ENCODE results near the gene ARRDC3. TPM values are rescaled to one million over a fixed set of nuclear protein-coding genes. Genes with fewer than 3 reads are reported as not detected.

Gene ARRDC3
- total RNA-seq, 1 donor from 2014 or later = 90.8 TPM

- Mint-ChIP-seq H3K36me3 (ENCODE audit: unreplicated experiment) (no peaks in the 10 kb centered on the region), H3K27ac (ENCODE audit: unreplicated experiment) (no peak overlapping the region), H3K4me3 (ENCODE audit: unreplicated experiment) (no peak overlapping the region), H3K27me3 (ENCODE audit: unreplicated experiment) (no peaks in the 10 kb centered on the region), H3K9me3 (ENCODE audit: unreplicated experiment) (no peaks in the 10 kb centered on the region), H3K4me1 (ENCODE audit: unreplicated experiment) (peaks cover 2% of the 10 kb centered on the region)
- DNase-seq (ENCODE audit: extremely low spot score, unreplicated experiment) = no peak
- TF ChIP-seq CTCF (IDR thresholded peaks at IDR 0.05) = no peak
Observed at GRCh38 chr5:91416491-91416890, 33.4 kb upstream of the ARRDC3 start.

GRCh38 chr5:91409304-91409703 is 26.2 kb upstream of the ARRDC3 start:
- Mint-ChIP-seq H3K27ac (ENCODE audit: unreplicated experiment) (no peak overlapping the region), H3K4me3 (ENCODE audit: unreplicated experiment) (no peak overlapping the region), H3K36me3 (ENCODE audit: unreplicated experiment) (no peaks in the 10 kb centered on the region), H3K9me3 (ENCODE audit: unreplicated experiment) (no peaks in the 10 kb centered on the region), H3K27me3 (ENCODE audit: unreplicated experiment) (no peaks in the 10 kb centered on the region), H3K4me1 (ENCODE audit: unreplicated experiment) (no peaks in the 10 kb centered on the region)
- no peak for TF ChIP-seq CTCF (IDR thresholded peaks at IDR 0.05)
- no peak for DNase-seq (ENCODE audit: extremely low spot score, unreplicated experiment)

GRCh38 chr5:91408710-91409109 is 25.6 kb upstream of the ARRDC3 start:
- DNase-seq (ENCODE audit: extremely low spot score, unreplicated experiment) = no peak
- Mint-ChIP-seq H3K4me3 (ENCODE audit: unreplicated experiment) (no peak overlapping the region), H3K27me3 (ENCODE audit: unreplicated experiment) (no peaks in the 10 kb centered on the region), H3K27ac (ENCODE audit: unreplicated experiment) (no peak overlapping the region), H3K4me1 (ENCODE audit: unreplicated experiment) (peaks cover 3% of the 10 kb centered on the region), H3K9me3 (ENCODE audit: unreplicated experiment) (no peaks in the 10 kb centered on the region), H3K36me3 (ENCODE audit: unreplicated experiment) (no peaks in the 10 kb centered on the region)
- no peak for TF ChIP-seq CTCF (IDR thresholded peaks at IDR 0.05)

GRCh38 chr5:91407204-91407603 is 24.1 kb upstream of the ARRDC3 start:
- no peak for DNase-seq (ENCODE audit: extremely low spot score, unreplicated experiment)
- Mint-ChIP-seq H3K4me1 (ENCODE audit: unreplicated experiment) (peaks cover 11% of the 10 kb centered on the region), H3K27ac (ENCODE audit: unreplicated experiment) (no peak overlapping the region), H3K36me3 (ENCODE audit: unreplicated experiment) (no peaks in the 10 kb centered on the region), H3K9me3 (ENCODE audit: unreplicated experiment) (no peaks in the 10 kb centered on the region), H3K27me3 (ENCODE audit: unreplicated experiment) (no peaks in the 10 kb centered on the region), H3K4me3 (ENCODE audit: unreplicated experiment) (no peak overlapping the region)
- no peak for TF ChIP-seq CTCF (IDR thresholded peaks at IDR 0.05)

- no peak for TF ChIP-seq CTCF (IDR thresholded peaks at IDR 0.05)
- H3K9me3 Mint-ChIP-seq (ENCODE audit: unreplicated experiment) = no peaks in the 10 kb centered on the region
- no peak for DNase-seq (ENCODE audit: extremely low spot score, unreplicated experiment)
- no peaks in the 10 kb centered on the region for H3K36me3 Mint-ChIP-seq (ENCODE audit: unreplicated experiment)
- H3K27me3 Mint-ChIP-seq (ENCODE audit: unreplicated experiment) = no peaks in the 10 kb centered on the region
- H3K4me3 Mint-ChIP-seq (ENCODE audit: unreplicated experiment) = no peak overlapping the region
- peaks cover 11% of the 10 kb centered on the region for H3K4me1 Mint-ChIP-seq (ENCODE audit: unreplicated experiment)
- peak overlapping the region; percentile 23 for H3K27ac Mint-ChIP-seq (ENCODE audit: unreplicated experiment)
Observed at GRCh38 chr5:91403438-91403837, 20.3 kb upstream of the ARRDC3 start.

Measured in osteocyte (in vitro differentiated cells).